ENCODE results near the gene ADAR.

DNA sequence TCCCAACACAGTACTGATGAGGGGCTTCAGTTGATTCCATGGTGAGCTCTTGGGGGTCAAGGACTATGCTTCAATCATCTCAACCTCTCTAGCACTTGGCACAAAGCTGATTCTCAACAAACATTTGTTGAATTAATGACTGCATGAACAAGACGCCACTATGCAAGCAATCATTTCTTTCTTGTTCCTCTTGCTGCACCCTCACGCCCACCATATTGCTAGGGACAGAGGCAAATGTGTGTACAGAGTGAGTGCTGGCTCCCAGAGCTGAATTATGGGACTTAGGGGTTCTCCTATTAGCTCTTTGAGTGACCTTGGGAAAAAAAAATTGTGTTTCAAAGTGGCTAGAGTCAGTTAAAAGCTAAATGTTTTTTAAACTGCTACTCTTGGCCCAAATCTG lies 2.5 kb downstream of the ADAR start:
- TF ChIP-seq, protein P1, sequence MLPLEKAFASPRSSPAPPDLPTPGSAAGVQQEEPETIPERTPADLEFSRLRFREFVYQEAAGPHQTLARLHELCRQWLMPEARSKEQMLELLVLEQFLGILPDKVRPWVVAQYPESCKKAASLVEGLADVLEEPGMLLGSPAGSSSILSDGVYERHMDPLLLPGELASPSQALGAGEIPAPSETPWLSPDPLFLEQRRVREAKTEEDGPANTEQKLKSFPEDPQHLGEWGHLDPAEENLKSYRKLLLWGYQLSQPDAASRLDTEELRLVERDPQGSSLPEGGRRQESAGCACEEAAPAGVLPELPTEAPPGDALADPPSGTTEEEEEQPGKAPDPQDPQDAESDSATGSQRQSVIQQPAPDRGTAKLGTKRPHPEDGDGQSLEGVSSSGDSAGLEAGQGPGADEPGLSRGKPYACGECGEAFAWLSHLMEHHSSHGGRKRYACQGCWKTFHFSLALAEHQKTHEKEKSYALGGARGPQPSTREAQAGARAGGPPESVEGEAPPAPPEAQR (CRISPR knock-in tag; IDR thresholded peaks at IDR 0.05), result no peak
- no peak for TF ChIP-seq ETV6 (CRISPR knock-in tag; IDR thresholded peaks at IDR 0.05)
- TF ChIP-seq CBFB (CRISPR knock-in tag; IDR thresholded peaks at IDR 0.05; ENCODE audit: low read depth), result no peak
- TF ChIP-seq, protein P2, sequence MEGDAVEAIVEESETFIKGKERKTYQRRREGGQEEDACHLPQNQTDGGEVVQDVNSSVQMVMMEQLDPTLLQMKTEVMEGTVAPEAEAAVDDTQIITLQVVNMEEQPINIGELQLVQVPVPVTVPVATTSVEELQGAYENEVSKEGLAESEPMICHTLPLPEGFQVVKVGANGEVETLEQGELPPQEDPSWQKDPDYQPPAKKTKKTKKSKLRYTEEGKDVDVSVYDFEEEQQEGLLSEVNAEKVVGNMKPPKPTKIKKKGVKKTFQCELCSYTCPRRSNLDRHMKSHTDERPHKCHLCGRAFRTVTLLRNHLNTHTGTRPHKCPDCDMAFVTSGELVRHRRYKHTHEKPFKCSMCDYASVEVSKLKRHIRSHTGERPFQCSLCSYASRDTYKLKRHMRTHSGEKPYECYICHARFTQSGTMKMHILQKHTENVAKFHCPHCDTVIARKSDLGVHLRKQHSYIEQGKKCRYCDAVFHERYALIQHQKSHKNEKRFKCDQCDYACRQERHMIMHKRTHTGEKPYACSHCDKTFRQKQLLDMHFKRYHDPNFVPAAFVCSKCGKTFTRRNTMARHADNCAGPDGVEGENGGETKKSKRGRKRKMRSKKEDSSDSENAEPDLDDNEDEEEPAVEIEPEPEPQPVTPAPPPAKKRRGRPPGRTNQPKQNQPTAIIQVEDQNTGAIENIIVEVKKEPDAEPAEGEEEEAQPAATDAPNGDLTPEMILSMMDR (IDR thresholded peaks at IDR 0.05), result no peak
- TF ChIP-seq, protein P3, sequence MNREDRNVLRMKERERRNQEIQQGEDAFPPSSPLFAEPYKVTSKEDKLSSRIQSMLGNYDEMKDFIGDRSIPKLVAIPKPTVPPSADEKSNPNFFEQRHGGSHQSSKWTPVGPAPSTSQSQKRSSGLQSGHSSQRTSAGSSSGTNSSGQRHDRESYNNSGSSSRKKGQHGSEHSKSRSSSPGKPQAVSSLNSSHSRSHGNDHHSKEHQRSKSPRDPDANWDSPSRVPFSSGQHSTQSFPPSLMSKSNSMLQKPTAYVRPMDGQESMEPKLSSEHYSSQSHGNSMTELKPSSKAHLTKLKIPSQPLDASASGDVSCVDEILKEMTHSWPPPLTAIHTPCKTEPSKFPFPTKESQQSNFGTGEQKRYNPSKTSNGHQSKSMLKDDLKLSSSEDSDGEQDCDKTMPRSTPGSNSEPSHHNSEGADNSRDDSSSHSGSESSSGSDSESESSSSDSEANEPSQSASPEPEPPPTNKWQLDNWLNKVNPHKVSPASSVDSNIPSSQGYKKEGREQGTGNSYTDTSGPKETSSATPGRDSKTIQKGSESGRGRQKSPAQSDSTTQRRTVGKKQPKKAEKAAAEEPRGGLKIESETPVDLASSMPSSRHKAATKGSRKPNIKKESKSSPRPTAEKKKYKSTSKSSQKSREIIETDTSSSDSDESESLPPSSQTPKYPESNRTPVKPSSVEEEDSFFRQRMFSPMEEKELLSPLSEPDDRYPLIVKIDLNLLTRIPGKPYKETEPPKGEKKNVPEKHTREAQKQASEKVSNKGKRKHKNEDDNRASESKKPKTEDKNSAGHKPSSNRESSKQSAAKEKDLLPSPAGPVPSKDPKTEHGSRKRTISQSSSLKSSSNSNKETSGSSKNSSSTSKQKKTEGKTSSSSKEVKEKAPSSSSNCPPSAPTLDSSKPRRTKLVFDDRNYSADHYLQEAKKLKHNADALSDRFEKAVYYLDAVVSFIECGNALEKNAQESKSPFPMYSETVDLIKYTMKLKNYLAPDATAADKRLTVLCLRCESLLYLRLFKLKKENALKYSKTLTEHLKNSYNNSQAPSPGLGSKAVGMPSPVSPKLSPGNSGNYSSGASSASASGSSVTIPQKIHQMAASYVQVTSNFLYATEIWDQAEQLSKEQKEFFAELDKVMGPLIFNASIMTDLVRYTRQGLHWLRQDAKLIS (CRISPR knock-in tag; IDR thresholded peaks at IDR 0.05; ENCODE audit: borderline replicate concordance), result no peak
- no peak for TF ChIP-seq SMAD3 (CRISPR knock-in tag; IDR thresholded peaks at IDR 0.05; ENCODE audit: borderline replicate concordance)
- TF ChIP-seq TP53 (CRISPR knock-in tag; IDR thresholded peaks at IDR 0.05), result no peak
- no peak for TF ChIP-seq NR2C2 (CRISPR knock-in tag; IDR thresholded peaks at IDR 0.05)
- TF ChIP-seq, protein P4, sequence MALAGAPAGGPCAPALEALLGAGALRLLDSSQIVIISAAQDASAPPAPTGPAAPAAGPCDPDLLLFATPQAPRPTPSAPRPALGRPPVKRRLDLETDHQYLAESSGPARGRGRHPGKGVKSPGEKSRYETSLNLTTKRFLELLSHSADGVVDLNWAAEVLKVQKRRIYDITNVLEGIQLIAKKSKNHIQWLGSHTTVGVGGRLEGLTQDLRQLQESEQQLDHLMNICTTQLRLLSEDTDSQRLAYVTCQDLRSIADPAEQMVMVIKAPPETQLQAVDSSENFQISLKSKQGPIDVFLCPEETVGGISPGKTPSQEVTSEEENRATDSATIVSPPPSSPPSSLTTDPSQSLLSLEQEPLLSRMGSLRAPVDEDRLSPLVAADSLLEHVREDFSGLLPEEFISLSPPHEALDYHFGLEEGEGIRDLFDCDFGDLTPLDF (CRISPR knock-in tag; IDR thresholded peaks at IDR 0.05), result no peak
- no peak for TF ChIP-seq ZNF232 (CRISPR knock-in tag; IDR thresholded peaks at IDR 0.05)
- TF ChIP-seq GABPB1 (CRISPR knock-in tag; IDR thresholded peaks at IDR 0.05), result no peak
- TF ChIP-seq, protein P5, sequence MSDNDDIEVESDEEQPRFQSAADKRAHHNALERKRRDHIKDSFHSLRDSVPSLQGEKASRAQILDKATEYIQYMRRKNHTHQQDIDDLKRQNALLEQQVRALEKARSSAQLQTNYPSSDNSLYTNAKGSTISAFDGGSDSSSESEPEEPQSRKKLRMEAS (CRISPR knock-in tag; IDR thresholded peaks at IDR 0.05), result no peak
- no peak for TF ChIP-seq ZNF138 (CRISPR knock-in tag; conservative IDR thresholded peaks at IDR 0.05)
- TF ChIP-seq FOXK1 (CRISPR knock-in tag; IDR thresholded peaks at IDR 0.05), result no peak

Measured in WTC11 (cell line).